AG09319 (cell line): ENCODE results near the gene SMIM21.

Experiments used
- DNase-seq: peaks from one replicate; pipeline ENCODE4 v3.0.0-alpha.2; 2010; ENCODE audit warnings: low read depth; ENCODE audit errors: extremely low read depth
- TF ChIP-seq, protein P1 (sequence below): IDR thresholded peaks from 2 replicates; pipeline ENCODE4 v1.5.1; 2011; ENCODE audit warnings: low read depth, mild to moderate bottlenecking, inconsistent platforms, low read length, moderate library complexity

Gene SMIM21

DNA sequence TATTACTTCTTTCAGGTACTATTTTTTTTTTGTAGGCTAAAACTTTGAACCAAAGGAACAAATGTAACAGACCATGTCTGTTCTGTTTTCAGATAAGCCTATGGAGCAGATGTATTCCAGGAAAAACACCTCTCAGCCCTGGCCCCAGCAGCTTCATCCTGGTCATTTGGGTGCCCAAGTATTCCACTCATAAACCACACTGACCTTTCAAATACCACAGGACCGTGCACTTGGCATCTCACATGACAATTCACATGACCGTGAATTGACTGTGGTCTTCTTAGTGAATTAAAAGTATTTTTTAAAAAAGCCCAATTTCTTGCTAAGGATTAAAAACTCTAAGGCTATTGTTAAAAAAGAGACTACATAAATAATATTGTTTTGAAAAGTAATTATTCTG is 50.2 kb downstream of the SMIM21 start:
- TF ChIP-seq, protein P1, sequence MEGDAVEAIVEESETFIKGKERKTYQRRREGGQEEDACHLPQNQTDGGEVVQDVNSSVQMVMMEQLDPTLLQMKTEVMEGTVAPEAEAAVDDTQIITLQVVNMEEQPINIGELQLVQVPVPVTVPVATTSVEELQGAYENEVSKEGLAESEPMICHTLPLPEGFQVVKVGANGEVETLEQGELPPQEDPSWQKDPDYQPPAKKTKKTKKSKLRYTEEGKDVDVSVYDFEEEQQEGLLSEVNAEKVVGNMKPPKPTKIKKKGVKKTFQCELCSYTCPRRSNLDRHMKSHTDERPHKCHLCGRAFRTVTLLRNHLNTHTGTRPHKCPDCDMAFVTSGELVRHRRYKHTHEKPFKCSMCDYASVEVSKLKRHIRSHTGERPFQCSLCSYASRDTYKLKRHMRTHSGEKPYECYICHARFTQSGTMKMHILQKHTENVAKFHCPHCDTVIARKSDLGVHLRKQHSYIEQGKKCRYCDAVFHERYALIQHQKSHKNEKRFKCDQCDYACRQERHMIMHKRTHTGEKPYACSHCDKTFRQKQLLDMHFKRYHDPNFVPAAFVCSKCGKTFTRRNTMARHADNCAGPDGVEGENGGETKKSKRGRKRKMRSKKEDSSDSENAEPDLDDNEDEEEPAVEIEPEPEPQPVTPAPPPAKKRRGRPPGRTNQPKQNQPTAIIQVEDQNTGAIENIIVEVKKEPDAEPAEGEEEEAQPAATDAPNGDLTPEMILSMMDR: no peak
- DNase-seq: no peak

DNA sequence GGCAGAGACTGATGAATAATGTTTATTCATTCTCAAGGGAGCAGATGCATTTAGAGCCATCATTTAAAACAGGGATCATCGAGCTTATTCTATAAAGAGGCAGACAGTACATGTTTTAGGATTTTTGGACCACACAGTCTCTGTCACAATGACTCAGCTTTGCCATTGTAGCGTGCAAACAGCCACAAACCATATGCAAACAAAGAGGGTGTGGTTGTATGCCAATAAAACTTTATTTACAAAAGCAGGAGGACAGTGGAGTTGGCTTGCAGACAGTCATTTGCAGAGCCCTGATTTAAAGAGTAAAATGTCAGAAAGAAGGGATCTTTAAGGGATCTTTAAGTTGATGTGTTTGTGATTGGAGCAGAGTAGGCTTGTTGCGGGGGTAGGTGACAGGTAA is 51.5 kb downstream of the SMIM21 start:
- no peak for DNase-seq
- TF ChIP-seq, protein P1: no peak

DNA sequence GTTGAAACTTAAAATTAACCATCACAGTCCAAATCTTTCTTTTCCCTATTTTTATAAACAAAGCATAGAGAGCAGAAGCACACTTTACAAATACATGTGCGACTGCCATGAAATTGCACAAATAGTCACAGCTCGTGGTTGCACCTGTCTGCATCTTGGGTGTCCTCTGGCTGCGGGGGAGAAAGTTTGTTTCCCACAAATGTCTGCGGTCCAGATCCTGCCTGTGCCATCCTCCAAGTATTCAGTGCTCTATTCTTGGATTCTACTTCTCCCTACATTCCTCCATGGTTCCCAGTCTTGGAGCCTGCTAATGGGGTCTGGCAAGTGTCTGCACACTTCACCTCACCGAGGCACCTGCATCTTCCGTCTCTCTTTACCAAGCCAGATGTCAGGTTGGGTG is 52.2 kb downstream of the SMIM21 start:
- DNase-seq: no peak
- TF ChIP-seq, protein P1: no peak

DNA sequence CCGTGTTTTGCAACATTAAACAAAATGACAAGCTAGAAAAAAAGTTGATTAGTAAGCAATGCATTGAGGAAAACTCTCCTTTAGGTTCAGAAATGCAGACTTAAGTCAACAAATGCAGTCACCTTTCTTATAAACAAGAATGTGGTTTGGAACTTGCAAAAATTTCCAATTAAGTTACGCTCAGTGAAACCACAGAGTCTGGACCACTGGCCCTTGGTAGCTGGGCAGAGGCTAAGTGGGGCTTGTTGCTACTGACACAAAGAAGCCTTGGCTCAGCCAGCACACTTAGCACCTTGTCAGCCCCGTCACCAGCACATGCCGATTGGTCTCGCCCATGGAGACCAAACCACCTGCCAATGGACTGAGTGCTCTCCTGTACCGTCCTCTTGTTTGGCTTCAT is 53.0 kb downstream of the SMIM21 start:
- TF ChIP-seq, protein P1: no peak
- no peak for DNase-seq

DNA sequence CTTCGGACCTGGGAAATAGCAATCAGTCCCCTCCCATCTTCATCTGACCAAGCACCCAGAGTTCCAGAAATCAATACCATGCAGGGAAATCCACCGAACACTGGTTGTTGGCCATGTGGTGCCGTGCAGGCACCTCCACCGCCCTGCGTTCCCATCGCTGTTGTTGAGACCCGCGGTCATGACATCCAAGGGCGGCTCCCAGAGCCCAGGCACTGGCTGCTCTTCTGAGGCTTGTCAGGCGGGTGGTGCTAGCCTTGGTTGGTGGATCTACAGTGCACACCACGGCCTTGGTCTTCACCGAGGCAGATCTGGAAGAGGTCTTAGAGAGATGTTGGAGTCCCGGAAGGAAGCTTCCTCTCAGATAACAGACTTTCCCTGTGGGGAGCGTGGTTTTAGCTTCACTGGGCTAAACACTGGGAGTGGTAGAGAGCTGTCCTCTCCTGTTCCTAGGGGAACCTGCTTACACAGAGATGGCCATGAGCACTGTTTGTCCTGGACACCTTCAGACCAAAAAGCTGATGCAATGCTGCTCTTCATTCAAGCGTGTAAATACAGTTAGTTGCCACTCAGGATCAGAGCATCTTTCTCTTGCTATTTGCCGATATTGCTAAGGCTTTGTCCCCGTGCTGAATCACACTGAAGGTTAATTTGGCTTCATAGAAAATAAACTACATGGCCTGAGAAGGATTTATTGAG is 58.3 kb downstream of the SMIM21 start:
- TF ChIP-seq, protein P1: no peak
- DNase-seq: no peak

DNA sequence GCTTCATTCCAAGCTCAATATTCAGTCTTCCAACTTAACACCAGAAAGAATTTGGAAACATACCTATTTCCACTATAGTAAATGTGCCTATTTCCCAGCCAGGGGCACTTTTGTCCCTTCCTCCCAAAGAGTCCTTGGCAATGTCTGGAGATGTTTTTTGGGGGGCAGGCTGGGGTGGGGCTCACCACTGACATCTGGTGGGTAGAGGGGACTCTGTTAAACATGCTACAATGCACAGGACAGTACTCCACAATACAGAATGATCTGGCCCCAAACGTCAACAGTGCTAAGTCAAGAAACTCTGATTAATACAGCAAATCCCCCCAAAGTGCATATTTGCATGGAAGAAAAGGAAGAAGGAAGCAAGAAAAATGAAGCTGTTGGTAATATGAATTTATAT is 61.7 kb downstream of the SMIM21 start:
- TF ChIP-seq, protein P1: no peak
- DNase-seq: no peak

DNA sequence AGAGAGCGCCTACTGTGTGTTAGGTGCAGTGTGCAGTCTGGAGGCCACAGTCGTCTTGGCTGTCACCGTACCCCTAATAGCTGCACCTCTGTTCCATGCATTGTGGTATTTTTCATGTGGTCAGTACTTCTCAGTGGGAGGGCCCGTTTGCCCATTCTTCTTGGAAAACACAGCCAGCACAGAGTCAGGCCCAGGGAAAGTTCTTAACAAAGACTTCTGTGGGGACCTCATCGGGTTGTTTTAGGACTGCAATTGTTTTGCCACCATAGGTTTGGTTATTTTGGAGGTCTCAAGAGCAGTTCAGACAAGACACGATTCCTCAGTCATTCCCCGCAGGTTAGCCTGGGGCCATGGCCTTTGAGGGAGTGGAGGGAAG is 62.3 kb downstream of the SMIM21 start:
- TF ChIP-seq, protein P1: no peak

More for the DNA sequence above, 62.3 kb downstream of the SMIM21 start:
- DNase-seq: no peak
